T-helper 17 cell (primary cell): ENCODE measurements around the gene CALN1. TPM values are rescaled to one million over a fixed set of nuclear protein-coding genes. Genes with fewer than 3 reads are reported as not detected.

Experiments used
- ATAC-seq: fragments of 150-1000 bp; cut with Tn5 transposase; 2 replicates; pipeline ENCODE4 v1.10.0; 2021; ENCODE audit warnings: mild to moderate bottlenecking, moderate library complexity
- DNase-seq, 3 donors: peaks; one replicate each; pipeline versions ENCODE4 v3.0.0 to v3.0.0-alpha.2; 2020 to 2021
- H3K9me3 ChIP-seq: one replicate; pipeline ENCODE4 v1.7.0; 2013; ENCODE audit warnings: low read length, mild to moderate bottlenecking; ENCODE audit not compliant: control insufficient read depth, poor library complexity, severe bottlenecking
- H3K27ac Mint-ChIP-seq: one replicate; pipeline ENCODE4 v1.8.0; 2022; ENCODE audit warnings: mild to moderate bottlenecking, moderate library complexity, mixed read lengths
- H3K27me3 Mint-ChIP-seq: one replicate; pipeline ENCODE4 v1.8.0; 2022; ENCODE audit warnings: mixed read lengths
- H3K36me3 Mint-ChIP-seq: one replicate; pipeline ENCODE4 v1.8.0; 2022; ENCODE audit warnings: low read depth, mixed read lengths
- H3K4me1 Mint-ChIP-seq: one replicate; pipeline ENCODE4 v1.8.0; 2022; ENCODE audit warnings: mild to moderate bottlenecking, mixed read lengths
- H3K4me3 Mint-ChIP-seq: one replicate; pipeline ENCODE4 v1.8.0; 2022; ENCODE audit warnings: mild to moderate bottlenecking, moderate library complexity, mixed read lengths
- total RNA-seq, 4 donors: library from RNA in 2 of 4; stranded (reverse) in 2 of 4; gene quantifications; one replicate each; pipeline ENCODE4 v1.2.3 and lab custom pipeline; 2022 to 2026

Gene CALN1
- total RNA-seq, 2 donors from 2014 or later: not detected

- H3K4me1 Mint-ChIP-seq: no peaks in the 10 kb centered on the region
- no peaks in the 10 kb centered on the region for H3K27me3 Mint-ChIP-seq
- H3K36me3 Mint-ChIP-seq: no peaks in the 10 kb centered on the region
- no peaks in the 10 kb centered on the region for H3K9me3 ChIP-seq
- no peak overlapping the region for H3K4me3 Mint-ChIP-seq
- ATAC-seq (no peak), DNase-seq (no peak)
- H3K27ac Mint-ChIP-seq: no peak overlapping the region
Measured at GRCh38 chr7:72037516-72037915, 374.6 kb downstream of the CALN1 start.

- Mint-ChIP-seq H3K27me3 (no peaks in the 10 kb centered on the region), H3K4me3 (no peak overlapping the region), H3K36me3 (no peaks in the 10 kb centered on the region), H3K4me1 (no peaks in the 10 kb centered on the region), H3K27ac (no peak overlapping the region)
- DNase-seq (no peak), ATAC-seq (no peak)
- H3K9me3 ChIP-seq: no peaks in the 10 kb centered on the region
Measured at GRCh38 chr7:72035266-72035665, 376.9 kb downstream of the CALN1 start.

DNA sequence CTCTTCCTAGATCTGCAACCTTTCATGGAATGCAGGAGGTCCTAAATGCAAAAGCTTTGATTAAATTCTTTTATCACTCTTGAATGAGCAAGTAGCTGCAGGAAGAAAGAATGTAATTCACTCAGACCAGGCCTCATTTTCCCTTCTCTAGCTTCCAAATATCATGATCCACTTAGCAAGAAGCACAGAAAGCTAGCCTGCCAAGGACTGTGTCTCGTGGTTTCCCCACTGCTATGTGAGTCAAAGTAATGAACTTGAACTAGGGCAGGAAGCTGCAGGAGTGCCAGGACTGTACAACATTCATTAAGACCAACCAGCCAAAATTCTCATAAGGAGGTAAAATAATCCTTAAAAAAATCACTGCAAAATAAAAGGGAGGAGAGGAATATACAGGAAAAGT, 379.2 kb downstream of the CALN1 start:
- DNase-seq: no peak
- H3K36me3 Mint-ChIP-seq: no peaks in the 10 kb centered on the region

GRCh38 chr7:72030994-72031667, 381.0 kb downstream of the CALN1 start:
- Mint-ChIP-seq H3K4me3 (no peak overlapping the region), H3K27ac (no peak overlapping the region), H3K36me3 (no peaks in the 10 kb centered on the region), H3K27me3 (no peaks in the 10 kb centered on the region), H3K4me1 (no peaks in the 10 kb centered on the region)
- ATAC-seq: no peak
- DNase-seq: no peak
- H3K9me3 ChIP-seq: no peaks in the 10 kb centered on the region

More for the DNA sequence above, 379.2 kb downstream of the CALN1 start:
- H3K4me1 Mint-ChIP-seq: no peaks in the 10 kb centered on the region
- no peak overlapping the region for H3K4me3 Mint-ChIP-seq
- no peak for ATAC-seq
- H3K9me3 ChIP-seq: no peaks in the 10 kb centered on the region
- H3K27me3 Mint-ChIP-seq: no peaks in the 10 kb centered on the region
- H3K27ac Mint-ChIP-seq: no peak overlapping the region

DNA sequence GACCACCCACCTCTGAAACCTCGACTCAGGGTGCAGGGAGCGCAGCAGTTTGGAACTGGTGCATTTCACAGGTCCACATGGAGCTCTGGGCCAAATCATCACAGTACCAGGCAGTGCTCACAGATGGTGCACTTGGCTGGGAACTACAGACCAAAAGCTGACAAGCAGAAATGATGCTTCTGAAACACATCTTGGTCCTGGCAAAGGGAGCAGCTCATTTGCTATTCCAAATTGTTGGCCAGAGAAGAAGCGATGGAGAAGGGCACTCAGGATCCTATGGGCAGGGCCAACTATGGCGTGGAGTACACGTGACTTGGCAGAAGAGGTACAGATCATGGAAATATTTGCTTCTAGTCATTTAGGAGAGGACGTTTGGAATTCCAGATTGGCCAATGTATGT, 383.9 kb downstream of the CALN1 start:
- Mint-ChIP-seq H3K4me1 (no peaks in the 10 kb centered on the region), H3K27ac (no peak overlapping the region), H3K4me3 (no peak overlapping the region), H3K27me3 (no peaks in the 10 kb centered on the region), H3K36me3 (no peaks in the 10 kb centered on the region)
- DNase-seq (no peak), ATAC-seq (no peak)
- no peaks in the 10 kb centered on the region for H3K9me3 ChIP-seq

DNA sequence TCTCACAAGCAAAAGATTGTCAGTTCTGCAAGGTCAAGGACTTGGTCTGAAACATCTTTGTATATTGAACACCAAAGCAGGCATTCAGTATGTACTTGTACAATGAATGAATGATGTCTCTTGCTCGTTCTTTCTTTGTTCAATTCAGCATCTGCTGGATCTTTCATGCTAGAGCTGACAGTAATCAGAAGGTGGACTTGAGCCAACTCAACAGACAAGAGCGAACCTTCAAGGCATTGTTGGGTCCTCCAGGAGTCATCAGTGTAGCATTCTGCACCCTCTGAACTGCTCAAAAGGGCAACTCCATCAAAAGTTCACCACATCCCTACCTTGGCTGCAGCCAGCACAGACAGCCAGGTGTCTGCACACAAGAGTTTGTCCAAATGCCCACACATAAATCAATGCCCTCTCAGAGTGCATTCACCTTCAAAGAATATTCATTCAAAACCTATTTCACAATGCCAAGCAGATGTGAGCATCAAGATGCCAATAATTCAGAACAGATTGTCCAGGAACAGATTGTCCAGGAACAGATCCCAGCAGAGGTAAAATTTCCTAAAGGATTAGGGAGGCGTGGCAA, 386.7 kb downstream of the CALN1 start:
- DNase-seq: no peak
- no peaks in the 10 kb centered on the region for H3K36me3 Mint-ChIP-seq
- H3K27ac Mint-ChIP-seq: no peak overlapping the region
- H3K9me3 ChIP-seq: no peaks in the 10 kb centered on the region
- no peaks in the 10 kb centered on the region for H3K27me3 Mint-ChIP-seq
- H3K4me1 Mint-ChIP-seq: no peaks in the 10 kb centered on the region
- no peak overlapping the region for H3K4me3 Mint-ChIP-seq
- ATAC-seq: no peak

DNA sequence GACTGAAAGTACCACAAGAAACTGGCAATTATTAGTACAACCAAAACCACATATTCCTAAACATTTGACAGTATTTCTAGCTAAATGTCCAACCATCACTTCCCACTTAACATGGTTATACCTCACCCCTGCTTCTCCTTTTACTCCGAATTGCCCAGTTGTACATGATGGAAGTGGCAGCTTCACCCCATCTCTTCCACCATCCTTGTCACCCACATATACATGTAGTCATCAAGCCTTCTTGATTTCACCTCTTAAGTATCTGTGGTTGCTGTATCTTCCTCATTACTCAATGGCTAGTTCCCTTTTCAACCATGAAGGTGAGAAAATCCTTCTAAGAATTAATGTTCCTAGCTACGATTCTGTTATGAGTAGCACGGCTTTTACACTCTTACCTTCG, 388.2 kb downstream of the CALN1 start:
- no peaks in the 10 kb centered on the region for H3K9me3 ChIP-seq
- no peaks in the 10 kb centered on the region for H3K36me3 Mint-ChIP-seq
- DNase-seq (no peak), ATAC-seq (no peak)
- no peak overlapping the region for H3K27ac Mint-ChIP-seq
- no peaks in the 10 kb centered on the region for H3K27me3 Mint-ChIP-seq
- H3K4me3 Mint-ChIP-seq: no peak overlapping the region
- no peaks in the 10 kb centered on the region for H3K4me1 Mint-ChIP-seq

GRCh38 chr7:72021716-72022115, 390.4 kb downstream of the CALN1 start:
- no peak overlapping the region for H3K27ac Mint-ChIP-seq

GRCh38 chr7:72020311-72020710, 391.8 kb downstream of the CALN1 start:
- DNase-seq: no peak
- H3K27ac Mint-ChIP-seq: no peak overlapping the region
- no peaks in the 10 kb centered on the region for H3K27me3 Mint-ChIP-seq
- H3K4me3 Mint-ChIP-seq: no peak overlapping the region
- H3K36me3 Mint-ChIP-seq: no peaks in the 10 kb centered on the region
- H3K4me1 Mint-ChIP-seq: no peaks in the 10 kb centered on the region
- no peak for ATAC-seq
- H3K9me3 ChIP-seq: no peaks in the 10 kb centered on the region

More at GRCh38 chr7:72021716-72022115, 390.4 kb downstream of the CALN1 start:
- Mint-ChIP-seq H3K27me3 (no peaks in the 10 kb centered on the region), H3K36me3 (no peaks in the 10 kb centered on the region), H3K4me3 (no peak overlapping the region), H3K4me1 (no peaks in the 10 kb centered on the region)
- no peak for DNase-seq
- H3K9me3 ChIP-seq: no peaks in the 10 kb centered on the region
- no peak for ATAC-seq

DNA sequence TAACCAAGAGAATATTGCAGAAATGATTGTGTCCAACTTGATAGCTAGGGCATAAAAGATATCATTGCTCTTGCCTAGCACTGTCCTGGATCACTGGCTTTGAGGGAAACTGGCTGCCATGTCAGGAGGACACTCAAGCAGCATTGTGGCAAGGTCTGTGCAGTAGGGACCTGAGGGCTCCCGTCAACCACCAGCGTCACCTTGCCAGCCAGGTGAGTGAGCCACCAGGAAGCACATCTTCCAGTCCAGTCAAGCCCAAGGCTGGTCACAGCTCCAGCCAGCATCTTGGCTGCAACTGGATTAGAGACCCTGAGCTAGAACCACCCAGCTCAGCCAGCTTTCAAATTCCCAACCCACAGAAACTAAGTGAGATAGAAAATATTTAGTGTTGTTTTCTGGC, 392.7 kb downstream of the CALN1 start:
- H3K9me3 ChIP-seq: no peaks in the 10 kb centered on the region
- no peaks in the 10 kb centered on the region for H3K4me1 Mint-ChIP-seq
- no peak overlapping the region for H3K27ac Mint-ChIP-seq
- H3K36me3 Mint-ChIP-seq: no peaks in the 10 kb centered on the region
- ATAC-seq (no peak), DNase-seq (no peak)
- no peaks in the 10 kb centered on the region for H3K27me3 Mint-ChIP-seq
- H3K4me3 Mint-ChIP-seq: no peak overlapping the region

GRCh38 chr7:72017756-72018155, 394.4 kb downstream of the CALN1 start:
- Mint-ChIP-seq H3K4me3 (no peak overlapping the region), H3K27me3 (no peaks in the 10 kb centered on the region)
- ATAC-seq: no peak

DNA sequence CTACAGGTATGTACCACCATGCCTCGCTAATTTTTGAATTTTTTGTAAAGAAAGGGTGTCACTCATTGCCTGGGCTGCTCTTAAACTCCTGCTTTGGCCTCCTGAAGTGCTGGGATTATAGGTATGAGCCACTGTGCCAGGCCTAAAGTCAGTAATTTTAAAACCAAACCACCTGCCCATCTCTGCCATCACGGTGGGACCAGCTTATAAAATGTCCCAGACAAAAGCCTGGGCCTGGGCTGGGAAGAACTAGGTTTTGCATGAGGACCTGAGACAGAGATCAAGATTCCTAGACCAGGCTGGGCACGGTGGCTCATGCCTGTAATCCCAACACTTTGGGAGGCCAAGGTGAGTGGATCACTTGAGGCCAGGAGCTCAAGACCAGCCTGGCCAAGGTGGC, 395.6 kb downstream of the CALN1 start:
- no peaks in the 10 kb centered on the region for H3K27me3 Mint-ChIP-seq
- DNase-seq (no peak), ATAC-seq (no peak)
- no peaks in the 10 kb centered on the region for H3K4me1 Mint-ChIP-seq
- H3K36me3 Mint-ChIP-seq: no peaks in the 10 kb centered on the region
- H3K4me3 Mint-ChIP-seq: no peak overlapping the region
- H3K27ac Mint-ChIP-seq: no peak overlapping the region
- no peaks in the 10 kb centered on the region for H3K9me3 ChIP-seq

More at GRCh38 chr7:72017756-72018155, 394.4 kb downstream of the CALN1 start:
- DNase-seq: no peak
- no peak overlapping the region for H3K27ac Mint-ChIP-seq
- no peaks in the 10 kb centered on the region for H3K36me3 Mint-ChIP-seq
- no peaks in the 10 kb centered on the region for H3K4me1 Mint-ChIP-seq
- H3K9me3 ChIP-seq: no peaks in the 10 kb centered on the region

- no peaks in the 10 kb centered on the region for H3K4me1 Mint-ChIP-seq
- ATAC-seq: no peak
- no peaks in the 10 kb centered on the region for H3K9me3 ChIP-seq
- H3K27ac Mint-ChIP-seq: no peak overlapping the region
- no peak for DNase-seq
- no peaks in the 10 kb centered on the region for H3K36me3 Mint-ChIP-seq
- no peak overlapping the region for H3K4me3 Mint-ChIP-seq
- no peaks in the 10 kb centered on the region for H3K27me3 Mint-ChIP-seq
Measured at GRCh38 chr7:72015136-72015535, 397.0 kb downstream of the CALN1 start.

- DNase-seq: no peak
- no peak overlapping the region for H3K27ac Mint-ChIP-seq
- no peak overlapping the region for H3K4me3 Mint-ChIP-seq
- no peak for ATAC-seq
- H3K27me3 Mint-ChIP-seq: no peaks in the 10 kb centered on the region
- no peaks in the 10 kb centered on the region for H3K36me3 Mint-ChIP-seq
- H3K4me1 Mint-ChIP-seq: no peaks in the 10 kb centered on the region
- no peaks in the 10 kb centered on the region for H3K9me3 ChIP-seq
Measured at GRCh38 chr7:72007018-72007417, 405.1 kb downstream of the CALN1 start.
